ENCODE results near the gene IQSEC3.

The IQSEC3 gene

GRCh38 chr12:197911-198695 lies 131.5 kb downstream of the IQSEC3 start:
- DNase-seq (ENCODE audit: low read depth in 2 of 2), result no peak

GRCh38 chr12:198705-199104 lies 132.1 kb downstream of the IQSEC3 start:
- no peak for DNase-seq (ENCODE audit: low read depth in 2 of 2)

- DNase-seq (ENCODE audit: low read depth in 2 of 2), result no peak
These were observed 134.8 kb downstream of the IQSEC3 start for GRCh38 chr12:201361-201760.

- no peak for DNase-seq (ENCODE audit: low read depth in 2 of 2)
These were observed 135.6 kb downstream of the IQSEC3 start for GRCh38 chr12:202081-202731.

- DNase-seq (ENCODE audit: low read depth in 2 of 2), result no peak
These were observed 136.5 kb downstream of the IQSEC3 start for GRCh38 chr12:203074-203461.

- no peak for DNase-seq (ENCODE audit: low read depth in 2 of 2)
These were observed 137.1 kb downstream of the IQSEC3 start for GRCh38 chr12:203462-204260.

GRCh38 chr12:204261-204678 lies 137.7 kb downstream of the IQSEC3 start:
- no peak for DNase-seq (ENCODE audit: low read depth in 2 of 2)

GRCh38 chr12:205026-205425 lies 138.5 kb downstream of the IQSEC3 start:
- DNase-seq (ENCODE audit: low read depth in 2 of 2), result no peak

- DNase-seq (ENCODE audit: low read depth in 2 of 2), result no peak
These were observed 140.3 kb downstream of the IQSEC3 start for GRCh38 chr12:206746-207440.

- DNase-seq (ENCODE audit: low read depth in 2 of 2), result no peak
These were observed 141.2 kb downstream of the IQSEC3 start for GRCh38 chr12:207804-208203.

- DNase-seq (ENCODE audit: low read depth in 2 of 2), result no peak
These were observed 142.2 kb downstream of the IQSEC3 start for GRCh38 chr12:208813-209212.

GRCh38 chr12:209246-209645 lies 142.7 kb downstream of the IQSEC3 start:
- no peak for DNase-seq (ENCODE audit: low read depth in 2 of 2)

GRCh38 chr12:209851-210250 lies 143.3 kb downstream of the IQSEC3 start:
- DNase-seq (ENCODE audit: low read depth in 2 of 2), result no peak

GRCh38 chr12:210277-211141 lies 143.9 kb downstream of the IQSEC3 start:
- no peak for DNase-seq (ENCODE audit: low read depth in 2 of 2)

GRCh38 chr12:211142-211465 lies 144.5 kb downstream of the IQSEC3 start:
- no peak for DNase-seq (ENCODE audit: low read depth in 2 of 2)

GRCh38 chr12:211639-212414 lies 145.3 kb downstream of the IQSEC3 start:
- DNase-seq (ENCODE audit: low read depth in 2 of 2), result no peak

GRCh38 chr12:212415-212714 lies 145.8 kb downstream of the IQSEC3 start:
- no peak for DNase-seq (ENCODE audit: low read depth in 2 of 2)

GRCh38 chr12:212715-213526 lies 146.4 kb downstream of the IQSEC3 start:
- no peak for DNase-seq (ENCODE audit: low read depth in 2 of 2)

GRCh38 chr12:213527-213932 lies 147.0 kb downstream of the IQSEC3 start:
- DNase-seq (ENCODE audit: low read depth in 2 of 2), result no peak
